ENCODE measurements around the gene RENBP. TPM values are rescaled to one million over a fixed set of nuclear protein-coding genes. Genes with fewer than 3 reads are reported as not detected.

The RENBP gene
- total and polyA plus RNA-seq, 9 of the 15 experiments (the other 6 are each of a cell fraction or from before 2014, with no cell fraction given): 0.07 to 14.8 (median 10.6) TPM; not detected in 1

DNA sequence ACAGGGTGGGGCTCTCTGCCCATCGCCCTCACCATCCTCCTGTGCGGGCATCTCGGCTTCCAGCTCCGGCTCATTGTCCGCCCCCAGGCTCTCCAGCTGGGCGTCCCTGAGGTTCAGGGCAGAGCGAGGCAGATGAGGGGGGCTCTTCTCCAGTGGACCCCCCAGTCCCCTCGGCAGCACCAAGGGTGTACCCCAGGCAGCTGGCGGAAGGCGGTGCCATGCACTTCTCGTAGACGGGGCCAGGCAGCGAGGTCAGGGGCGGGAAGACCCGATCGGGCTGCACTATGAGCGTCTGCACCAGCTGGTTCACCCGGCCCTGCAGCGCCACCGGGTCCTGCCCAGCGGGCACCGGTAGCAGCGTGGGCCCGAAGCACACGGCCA, 34.5 kb downstream of the RENBP start:
- H3K4me1 ChIP-seq (replicated peaks in 1 of 2; ENCODE audit: control insufficient read depth in 2 of 2, insufficient read depth in 2 of 2, low read length in 2 of 2): peaks cover 0 to 56% of the 10 kb centered on the region in 2 experiments; a peak in 3 of 5 replicates
- ChIA-PET CTCF (ENCODE audit: low intra/inter-chr PET ratio) (no interaction called here), POLR2A (interaction anchor here (0.6 to 1.1 kb wide), 2 partner anchors 11 to 902 kb away, joined by 3 to 4 read pairs; no protein-coding TSS in a partner anchor)
- no peaks in the 10 kb centered on the region for H3K79me2 ChIP-seq (ENCODE audit: control insufficient read depth, insufficient read depth, low read length)
- WGBS (ENCODE audit: insufficient coverage, low coverage, missing lambda C conversion rate): 85% methylated on average over 4 of the region's 25 CpGs
- no peak overlapping the region; a peak in 1 of 4 replicates for H3K9ac ChIP-seq (ENCODE audit: insufficient read depth in 1 of 2, low read depth in 2 of 2, low read length in 2 of 2)
- BruUV-seq (replicated peaks): no TSS peak
- no peaks in the 10 kb centered on the region for H3K9me3 ChIP-seq (replicated peaks; ENCODE audit: control insufficient read depth, insufficient read depth, low read depth, low read length)
- ATAC-seq: no peak
- no peak overlapping the region for H3K4me3 ChIP-seq
- in situ Hi-C loops (cut with MboI) (no loop called here), intact Hi-C loops (cut with micrococcal nuclease) (no loop called here)
- no peak overlapping the region for H3K27ac ChIP-seq (ENCODE audit: extremely low read depth, low read depth, low read length)
- H3K36me3 ChIP-seq (ENCODE audit: control insufficient read depth, insufficient read depth, low read length): peaks cover 18% of the 10 kb centered on the region; the same call in 2 of the 3 replicates
- H3K27me3 ChIP-seq (ENCODE audit: control insufficient read depth in 2 of 2, insufficient read depth in 2 of 2, low read length in 2 of 2): no peaks in the 10 kb centered on the region
- no peak for FAIRE-seq
- H2AFZ ChIP-seq (ENCODE audit: low read depth, low read length): no peak overlapping the region
- H3K9me1 ChIP-seq (ENCODE audit: control insufficient read depth, insufficient read depth, low read length): no peaks in the 10 kb centered on the region
- H3K4me2 ChIP-seq (ENCODE audit: insufficient read depth, low read length): no peak overlapping the region
- H4K20me1 ChIP-seq (replicated peaks; ENCODE audit: control insufficient read depth, insufficient read depth, low read length): peaks cover 5% of the 10 kb centered on the region; the same call in 1 of the 2 replicates
- DNase-seq (ENCODE audit: extremely low read depth in 1 of 4, low spot score in 3 of 4): no peak
- peak; percentile 10; the same call in 1 of the 2 replicates for TF ChIP-seq HNRNPL (IDR thresholded peaks at IDR 0.05; ENCODE audit: low read depth, low read length)
- peak; percentile 46 for TF ChIP-seq POLR2G (IDR thresholded peaks at IDR 0.05; ENCODE audit: low read depth, low read length)
- TF ChIP-seq, protein P1, sequence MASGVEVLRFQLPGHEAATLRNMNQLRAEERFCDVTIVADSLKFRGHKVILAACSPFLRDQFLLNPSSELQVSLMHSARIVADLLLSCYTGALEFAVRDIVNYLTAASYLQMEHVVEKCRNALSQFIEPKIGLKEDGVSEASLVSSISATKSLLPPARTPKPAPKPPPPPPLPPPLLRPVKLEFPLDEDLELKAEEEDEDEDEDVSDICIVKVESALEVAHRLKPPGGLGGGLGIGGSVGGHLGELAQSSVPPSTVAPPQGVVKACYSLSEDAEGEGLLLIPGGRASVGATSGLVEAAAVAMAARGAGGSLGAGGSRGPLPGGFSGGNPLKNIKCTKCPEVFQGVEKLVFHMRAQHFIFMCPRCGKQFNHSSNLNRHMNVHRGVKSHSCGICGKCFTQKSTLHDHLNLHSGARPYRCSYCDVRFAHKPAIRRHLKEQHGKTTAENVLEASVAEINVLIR (CRISPR knock-in tag; IDR thresholded peaks at IDR 0.05): no peak
- TF ChIP-seq, protein P2, sequence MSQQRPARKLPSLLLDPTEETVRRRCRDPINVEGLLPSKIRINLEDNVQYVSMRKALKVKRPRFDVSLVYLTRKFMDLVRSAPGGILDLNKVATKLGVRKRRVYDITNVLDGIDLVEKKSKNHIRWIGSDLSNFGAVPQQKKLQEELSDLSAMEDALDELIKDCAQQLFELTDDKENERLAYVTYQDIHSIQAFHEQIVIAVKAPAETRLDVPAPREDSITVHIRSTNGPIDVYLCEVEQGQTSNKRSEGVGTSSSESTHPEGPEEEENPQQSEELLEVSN (IDR thresholded peaks at IDR 0.05; ENCODE audit: borderline replicate concordance in 1 of 2, extremely low read depth in 1 of 2, insufficient read depth in 1 of 2, insufficient read length in 1 of 2, low read depth in 1 of 2, low read length in 1 of 2, poor library complexity in 1 of 2, severe bottlenecking in 1 of 2): no peak
- no peak for TF ChIP-seq EP400 (IDR thresholded peaks at IDR 0.05)
- TF ChIP-seq, protein P3, sequence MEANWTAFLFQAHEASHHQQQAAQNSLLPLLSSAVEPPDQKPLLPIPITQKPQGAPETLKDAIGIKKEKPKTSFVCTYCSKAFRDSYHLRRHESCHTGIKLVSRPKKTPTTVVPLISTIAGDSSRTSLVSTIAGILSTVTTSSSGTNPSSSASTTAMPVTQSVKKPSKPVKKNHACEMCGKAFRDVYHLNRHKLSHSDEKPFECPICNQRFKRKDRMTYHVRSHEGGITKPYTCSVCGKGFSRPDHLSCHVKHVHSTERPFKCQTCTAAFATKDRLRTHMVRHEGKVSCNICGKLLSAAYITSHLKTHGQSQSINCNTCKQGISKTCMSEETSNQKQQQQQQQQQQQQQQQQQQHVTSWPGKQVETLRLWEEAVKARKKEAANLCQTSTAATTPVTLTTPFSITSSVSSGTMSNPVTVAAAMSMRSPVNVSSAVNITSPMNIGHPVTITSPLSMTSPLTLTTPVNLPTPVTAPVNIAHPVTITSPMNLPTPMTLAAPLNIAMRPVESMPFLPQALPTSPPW (CRISPR knock-in tag; IDR thresholded peaks at IDR 0.05): no peak
- TF ChIP-seq CBFB (CRISPR knock-in tag; IDR thresholded peaks at IDR 0.05): no peak
- TF ChIP-seq HMG20B (CRISPR knock-in tag; IDR thresholded peaks at IDR 0.05): no peak
- no peak for TF ChIP-seq ZNF12 (CRISPR knock-in tag; IDR thresholded peaks at IDR 0.05)
